Cardiac muscle cell (in vitro differentiated cells and primary cell): ENCODE data around the gene CCDC24. TPM values are rescaled to one million over a fixed set of nuclear protein-coding genes. Genes with fewer than 3 reads are reported as not detected.

Experiments used
- DNase-seq, 2 donors: peaks; one replicate each; pipeline versions ENCODE4 v3.0.0 to v3.0.0-alpha.2; 2010 to 2017; ENCODE audit warnings: low read depth in 1 of 2, low spot score in 1 of 2
- H3K27ac ChIP-seq: fragments of 200-600 bp; sonication (generic); 2 replicates; pipeline ENCODE4 v1.5.1; 2016
- H3K27me3 ChIP-seq: fragments of 200-600 bp; sonication (generic); 2 replicates; pipeline ENCODE4 v1.6.0; 2016; ENCODE audit warnings: control low read depth
- H3K36me3 ChIP-seq: fragments of 200-600 bp; sonication (generic); 2 replicates; pipeline ENCODE4 v1.5.1; 2016; ENCODE audit warnings: control low read depth
- H3K4me1 ChIP-seq: fragments of 200-600 bp; sonication (generic); 2 replicates; pipeline ENCODE4 v1.8.1; 2017; ENCODE audit warnings: low read depth, mild to moderate bottlenecking, mixed run types
- H3K4me3 ChIP-seq: fragments of 200-600 bp; sonication (generic); 2 replicates; pipeline ENCODE4 v1.5.1; 2016; ENCODE audit warnings: mild to moderate bottlenecking
- H3K9me3 ChIP-seq: fragments of 200-600 bp; sonication (generic); 2 replicates; pipeline ENCODE4 v1.5.1; 2017; ENCODE audit warnings: low read depth, mild to moderate bottlenecking, control low read depth
- polyA plus RNA-seq: library from polyadenylated mRNA; unstranded; fragments of >200 nt; fragmentation: Nextera tagmentation; extraction: Ambion mirVana; gene quantifications from 2 replicates; pipeline ENCODE4 v1.2.1, GENCODE V29; 2016
- total RNA-seq: library from RNA; depleted of rRNA; stranded (reverse); fragments of >200 nt; gene quantifications from 2 replicates; pipeline ENCODE4 v1.2.3, GENCODE V29; 2016
- TF ChIP-seq, protein P1 (sequence below): IDR thresholded peaks from 2 replicates; pipeline ENCODE4 v1.5.1; 2012; ENCODE audit warnings: low read depth, mild to moderate bottlenecking, low read length

CCDC24 gene
- total and polyA plus RNA-seq, 2 experiments from 2014 or later = 20.8 to 29.7 TPM

DNA sequence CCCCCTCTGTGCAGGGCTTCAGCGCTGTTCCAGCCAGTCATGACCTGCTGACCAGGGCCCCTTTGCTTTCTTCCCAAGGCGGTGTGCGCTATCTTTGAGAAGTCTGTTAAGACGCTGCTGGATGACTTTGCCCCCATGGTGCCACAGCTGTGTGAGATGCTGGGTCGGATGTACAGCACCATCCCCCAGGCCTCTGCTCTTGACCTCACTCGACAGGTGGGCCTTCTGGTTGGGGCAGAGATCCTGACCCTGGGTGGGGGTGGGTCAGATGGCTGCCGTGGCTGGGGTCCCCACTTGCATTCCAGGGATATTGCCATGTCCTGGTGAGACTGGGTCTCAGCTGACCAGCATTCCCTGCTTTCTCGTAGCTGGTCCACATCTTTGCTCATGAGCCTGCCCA lies 30.6 kb upstream of the CCDC24 start:
- Histone ChIP-seq H3K27me3 (no peaks in the 10 kb centered on the region), H3K4me1 (no peaks in the 10 kb centered on the region), H3K9me3 (no peaks in the 10 kb centered on the region), H3K4me3 (no peak overlapping the region), H3K36me3 (peaks cover 21% of the 10 kb centered on the region), H3K27ac (no peak overlapping the region)
- DNase-seq = no peak
- TF ChIP-seq, protein P1, sequence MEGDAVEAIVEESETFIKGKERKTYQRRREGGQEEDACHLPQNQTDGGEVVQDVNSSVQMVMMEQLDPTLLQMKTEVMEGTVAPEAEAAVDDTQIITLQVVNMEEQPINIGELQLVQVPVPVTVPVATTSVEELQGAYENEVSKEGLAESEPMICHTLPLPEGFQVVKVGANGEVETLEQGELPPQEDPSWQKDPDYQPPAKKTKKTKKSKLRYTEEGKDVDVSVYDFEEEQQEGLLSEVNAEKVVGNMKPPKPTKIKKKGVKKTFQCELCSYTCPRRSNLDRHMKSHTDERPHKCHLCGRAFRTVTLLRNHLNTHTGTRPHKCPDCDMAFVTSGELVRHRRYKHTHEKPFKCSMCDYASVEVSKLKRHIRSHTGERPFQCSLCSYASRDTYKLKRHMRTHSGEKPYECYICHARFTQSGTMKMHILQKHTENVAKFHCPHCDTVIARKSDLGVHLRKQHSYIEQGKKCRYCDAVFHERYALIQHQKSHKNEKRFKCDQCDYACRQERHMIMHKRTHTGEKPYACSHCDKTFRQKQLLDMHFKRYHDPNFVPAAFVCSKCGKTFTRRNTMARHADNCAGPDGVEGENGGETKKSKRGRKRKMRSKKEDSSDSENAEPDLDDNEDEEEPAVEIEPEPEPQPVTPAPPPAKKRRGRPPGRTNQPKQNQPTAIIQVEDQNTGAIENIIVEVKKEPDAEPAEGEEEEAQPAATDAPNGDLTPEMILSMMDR = no peak

DNA sequence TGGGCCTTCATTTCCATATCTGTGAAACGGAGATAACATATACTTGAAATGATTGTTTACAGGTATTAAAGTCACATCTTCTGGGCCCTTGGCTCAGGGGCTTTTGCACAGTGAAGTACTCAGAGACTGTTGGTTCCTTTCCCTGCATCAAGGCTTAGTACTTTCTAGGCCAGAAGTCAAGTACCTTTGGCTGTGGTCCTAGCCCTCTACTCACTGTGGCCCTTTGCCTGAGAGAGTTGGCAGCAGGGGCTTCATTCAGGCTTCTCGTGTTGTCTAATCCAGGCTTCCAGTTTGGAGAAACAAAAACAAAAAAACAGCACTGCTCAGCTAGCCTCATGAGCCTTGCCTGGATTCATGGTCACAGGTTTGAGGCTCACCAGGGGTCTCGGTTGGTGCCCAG lies 29.7 kb upstream of the CCDC24 start:
- H3K27ac ChIP-seq = no peak overlapping the region
- no peaks in the 10 kb centered on the region for H3K9me3 ChIP-seq
- no peaks in the 10 kb centered on the region for H3K27me3 ChIP-seq
- no peak for DNase-seq
- H3K4me3 ChIP-seq = no peak overlapping the region
- peaks cover 21% of the 10 kb centered on the region for H3K36me3 ChIP-seq
- H3K4me1 ChIP-seq = no peaks in the 10 kb centered on the region
- TF ChIP-seq, protein P1 = no peak

DNA sequence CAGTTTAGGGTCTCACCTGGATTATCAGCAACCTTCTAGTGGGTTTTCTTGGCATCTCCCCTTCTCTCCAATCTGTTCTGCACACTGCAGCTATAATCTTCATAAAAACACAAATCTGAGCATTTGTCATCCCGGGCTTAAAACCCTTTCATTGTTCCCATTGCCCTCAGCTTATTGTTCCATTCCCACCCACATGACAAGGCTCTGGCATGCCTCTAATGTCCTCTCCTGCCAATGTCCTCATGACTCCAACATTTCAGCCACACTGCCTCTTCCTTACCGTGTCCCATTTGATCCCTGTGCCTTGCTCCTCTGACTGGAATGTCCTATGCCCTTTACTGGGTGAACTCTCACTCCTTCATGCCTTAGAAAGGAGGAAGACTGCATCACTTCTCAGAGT lies 29.1 kb upstream of the CCDC24 start:
- Histone ChIP-seq H3K27me3 (no peaks in the 10 kb centered on the region), H3K36me3 (peaks cover 17% of the 10 kb centered on the region)

DNA sequence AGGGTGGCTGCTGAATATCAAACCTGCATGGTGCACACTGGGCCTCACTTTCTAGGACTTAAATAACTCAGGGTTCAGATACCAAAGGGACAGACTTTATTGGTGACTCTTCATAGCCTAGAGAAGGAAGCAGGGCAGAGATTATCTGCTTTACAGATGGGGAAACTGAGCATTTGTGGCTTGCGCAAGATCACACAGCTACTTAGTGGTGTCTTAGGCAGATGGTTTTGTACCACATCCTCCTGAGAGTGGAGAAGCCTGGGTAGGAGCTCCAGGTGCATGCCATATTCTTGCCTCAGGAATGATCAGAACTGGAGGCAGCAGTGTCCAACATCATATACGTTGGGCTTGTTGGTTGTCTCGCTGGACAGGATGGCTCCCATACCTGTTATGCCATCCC lies 28.4 kb upstream of the CCDC24 start:
- Histone ChIP-seq H3K36me3 (peaks cover 13% of the 10 kb centered on the region), H3K27me3 (no peaks in the 10 kb centered on the region), H3K9me3 (no peaks in the 10 kb centered on the region), H3K4me1 (no peaks in the 10 kb centered on the region), H3K4me3 (no peak overlapping the region), H3K27ac (no peak overlapping the region)
- no peak for DNase-seq
- TF ChIP-seq, protein P1 = no peak

More for the DNA sequence above, 29.1 kb upstream of the CCDC24 start:
- no peaks in the 10 kb centered on the region for H3K4me1 ChIP-seq
- no peaks in the 10 kb centered on the region for H3K9me3 ChIP-seq
- H3K27ac ChIP-seq = no peak overlapping the region
- TF ChIP-seq, protein P1 = no peak
- no peak for DNase-seq
- H3K4me3 ChIP-seq = no peak overlapping the region

DNA sequence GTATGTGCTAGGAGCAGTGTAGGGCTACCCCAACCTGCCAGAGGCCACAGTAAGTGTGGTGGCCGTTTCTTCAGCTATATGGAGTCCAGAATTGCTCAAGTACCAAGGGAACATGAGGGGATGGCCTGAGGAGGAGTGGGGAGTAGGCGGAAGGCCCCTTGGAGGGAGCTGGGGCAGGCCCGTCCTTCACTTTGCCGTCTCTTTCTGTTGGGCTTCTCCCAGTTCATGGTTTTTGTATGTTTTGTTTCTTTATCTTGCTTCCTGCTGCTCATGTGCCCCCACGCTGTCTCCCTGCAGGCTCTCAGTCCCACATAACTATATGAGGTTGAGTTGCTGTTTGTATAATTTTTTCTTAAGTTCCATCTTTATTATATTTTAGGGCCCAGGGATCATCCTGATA lies 27.5 kb upstream of the CCDC24 start:
- Histone ChIP-seq H3K27ac (no peak overlapping the region), H3K27me3 (no peaks in the 10 kb centered on the region), H3K4me3 (no peak overlapping the region), H3K36me3 (peaks cover 9% of the 10 kb centered on the region), H3K4me1 (no peaks in the 10 kb centered on the region), H3K9me3 (no peaks in the 10 kb centered on the region)
- TF ChIP-seq, protein P1 = no peak
- DNase-seq = no peak

DNA sequence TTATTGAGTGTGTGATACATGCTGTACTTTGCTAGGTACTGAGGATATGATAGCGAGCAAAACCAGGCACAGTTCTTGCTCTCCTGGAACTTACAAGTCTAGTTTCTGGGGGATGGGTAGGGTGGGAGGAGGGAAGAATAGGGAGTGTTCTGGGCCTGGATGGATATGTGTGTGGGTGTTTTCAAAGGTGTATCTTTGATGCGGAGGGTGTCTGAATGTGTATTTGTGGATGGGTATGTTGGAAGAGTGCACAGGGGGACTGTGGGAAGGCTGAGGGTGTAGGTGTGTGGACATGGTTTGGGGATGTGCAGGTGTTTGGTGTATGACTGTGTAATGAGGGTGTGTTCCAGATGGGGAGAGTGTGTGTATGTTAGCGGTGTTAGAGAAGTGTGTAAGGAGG lies 26.1 kb upstream of the CCDC24 start:
- DNase-seq = no peak

More for the DNA sequence above, 26.1 kb upstream of the CCDC24 start:
- H3K4me3 ChIP-seq = no peak overlapping the region
- no peak overlapping the region for H3K27ac ChIP-seq
- H3K9me3 ChIP-seq = no peaks in the 10 kb centered on the region
- TF ChIP-seq, protein P1 = no peak
- H3K4me1 ChIP-seq = peaks cover under 1% of the 10 kb centered on the region
- no peaks in the 10 kb centered on the region for H3K27me3 ChIP-seq
- H3K36me3 ChIP-seq = peaks cover 4% of the 10 kb centered on the region
